Erythroblast (primary cell): ENCODE measurements around the gene SLC34A3.

ENCODE experiments used
- GATA1 ChIP-seq: IDR thresholded peaks from 2 replicates; pipeline ENCODE4 v1.6.1; 2011; ENCODE audit warnings: low read depth, mild to moderate bottlenecking, control low read depth, low read length, moderate library complexity
- POLR2A ChIP-seq: IDR thresholded peaks from 2 replicates; pipeline ENCODE4 v1.6.1; 2011; ENCODE audit warnings: mild to moderate bottlenecking, low read length

DNA sequence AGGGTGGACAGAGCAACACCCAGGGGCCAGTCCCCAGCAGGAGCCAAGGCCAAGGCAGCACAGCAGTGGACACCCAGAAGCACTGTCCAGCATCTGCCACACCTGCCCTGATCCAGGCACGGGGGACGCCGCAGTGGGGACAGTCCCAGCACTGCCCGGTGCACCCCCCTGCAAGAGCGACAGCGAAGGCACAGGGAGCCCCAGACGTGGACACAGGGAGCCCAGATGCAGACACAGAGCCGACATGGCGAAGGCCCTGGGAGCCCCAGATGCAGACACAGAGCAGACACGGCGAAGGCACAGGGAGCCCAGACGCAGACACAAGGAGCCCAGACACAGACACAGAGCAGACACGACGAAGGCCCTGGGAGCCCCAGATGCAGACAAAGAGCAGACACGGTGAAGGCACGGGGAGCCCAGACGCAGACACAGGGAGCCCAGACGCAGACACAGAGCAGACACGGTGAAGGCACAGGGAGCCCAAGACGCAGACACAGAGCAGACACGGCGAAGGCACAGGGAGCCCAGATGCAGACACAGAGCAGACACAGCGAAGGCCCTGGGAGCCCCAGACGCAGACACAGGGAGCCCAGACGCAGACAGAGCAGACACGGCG lies 46.6 kb upstream of the SLC34A3 start:
- TF ChIP-seq GATA1 (no peak), POLR2A (no peak)
